A549 (cell line): ENCODE results near the gene TMEM126B. TPM values are rescaled to one million over a fixed set of nuclear protein-coding genes. Genes with fewer than 3 reads are reported as not detected.

Experiments used
- ATAC-seq, 2 experiments: fragments of 200-7000 bp in 1 of 2; fragments of >200 bp in 1 of 2; cut with Nextera tagmentation in 1 of 2; cut with Tn5 transposase in 1 of 2; 3 replicates each; pipeline versions ENCODE4 v1.8.0 to v1.9.1; 2018 to 2020; ENCODE audit warnings: mild to moderate bottlenecking in 1 of 2, moderate library complexity in 1 of 2
- CTCF ChIA-PET: fragments of 300-600 bp; sonication (Branson Sonifier 250); formaldehyde crosslinking; extraction: SDS; loops from one replicate; lab custom pipeline; 2021; ENCODE audit warnings: antibody characterized with exemption, inconsistent platforms; lab: Yijun Ruan, JAX
- POLR2A ChIA-PET: fragments of 350-600 bp; formaldehyde crosslinking; extraction: SDS; loops from one replicate; lab custom pipeline; 2021; ENCODE audit warnings: antibody characterized with exemption, inconsistent platforms; lab: Yijun Ruan, JAX
- DNase-seq, 2 experiments: peaks; one replicate each; pipeline versions ENCODE4 v3.0.0 to v3.0.0-alpha.2; 2011 to 2016; ENCODE audit warnings: low read depth in 1 of 2, low spot score in 1 of 2
- FAIRE-seq: peaks from 2 replicates; lab custom pipeline; 2011; peaks lifted over from hg19 to GRCh38; lab: Jason Lieb, UNC
- H3K27ac ChIP-seq, 2 experiments: fragments of >200 bp; sonication (Bioruptor Twin); formaldehyde crosslinking; 3 replicates each; pipeline ENCODE4 v1.5.1; 2016 to 2017
- H3K4me1 ChIP-seq: fragments of >200 bp; sonication (Bioruptor Twin); formaldehyde crosslinking; 3 replicates; pipeline ENCODE4 v1.6.1; 2016
- H3K4me2 ChIP-seq: fragments of >200 bp; sonication (Bioruptor Twin); formaldehyde crosslinking; 3 replicates; pipeline ENCODE4 v1.6.1; 2016
- H3K4me3 ChIP-seq: fragments of >200 bp; sonication (Bioruptor Twin); formaldehyde crosslinking; 3 replicates; pipeline ENCODE4 v1.5.1; 2016
- H3K9me3 ChIP-seq: fragments of >200 bp; sonication (Bioruptor Twin); formaldehyde crosslinking; 3 replicates; pipeline ENCODE4 v1.6.1; 2016
- BHLHE40 ChIP-seq: IDR thresholded peaks from 2 replicates; pipeline ENCODE4 v1.6.1; 2012; ENCODE audit warnings: low read depth, low read length, inconsistent platforms
- CHD2 ChIP-seq: fragments of 150-350 bp; IDR thresholded peaks from 2 replicates; pipeline ENCODE4 v1.6.1; 2014; ENCODE audit warnings: low read length; ENCODE audit not compliant: partially characterized antibody
- CTCF ChIP-seq: fragments of >200 bp; sonication (Bioruptor Twin); formaldehyde crosslinking; IDR thresholded peaks from 3 replicates; pipeline ENCODE4 v1.5.1; 2016
- E2F6 ChIP-seq: IDR thresholded peaks from 2 replicates; pipeline ENCODE4 v1.6.1; 2012; ENCODE audit warnings: low read depth, borderline replicate concordance
- EP300 ChIP-seq, 2 experiments: fragments of >200 bp; sonication (Bioruptor Twin); formaldehyde crosslinking; IDR thresholded peaks; 2 replicates in 1 of 2; 3 replicates in 1 of 2; pipeline ENCODE4 v1.6.1; 2016 to 2017
- ESRRA ChIP-seq: fragments of 150-350 bp; IDR thresholded peaks from 2 replicates; pipeline ENCODE4 v1.6.1; 2014; ENCODE audit warnings: mild to moderate bottlenecking, low read length, borderline replicate concordance
- FOXS1 ChIP-seq: fragments of 250-450 bp; sonication (Bioruptor Pico); IDR thresholded peaks from 2 replicates; pipeline ENCODE4 v1.5.0; 2020; ENCODE audit warnings: mild to moderate bottlenecking, moderate library complexity
- HOXB5 ChIP-seq: fragments of 250-450 bp; sonication (Bioruptor Pico); IDR thresholded peaks from 2 replicates; pipeline ENCODE4 v1.5.0; 2020; ENCODE audit warnings: mild to moderate bottlenecking, moderate library complexity
- JUN ChIP-seq, 2 experiments: fragments of >200 bp; sonication (Bioruptor Twin); formaldehyde crosslinking; IDR thresholded peaks; 2 replicates in 1 of 2; 3 replicates in 1 of 2; pipeline ENCODE4 v1.6.1; 2016 to 2017
- KDM5A ChIP-seq: fragments of 200-600 bp; sonication (generic); IDR thresholded peaks from 2 replicates; pipeline ENCODE4 v1.6.1; 2016; ENCODE audit warnings: antibody characterized with exemption, mild to moderate bottlenecking
- MAFK ChIP-seq: fragments of 450-650 bp; IDR thresholded peaks from 2 replicates; pipeline ENCODE4 v1.6.1; 2014; ENCODE audit not compliant: partially characterized antibody
- MAX ChIP-seq: IDR thresholded peaks from 2 replicates; pipeline ENCODE4 v1.6.1; 2012
- MAZ ChIP-seq: fragments of 150-350 bp; IDR thresholded peaks from 2 replicates; pipeline ENCODE4 v1.6.1; 2014; ENCODE audit warnings: antibody characterized with exemption, low read depth, low read length, borderline replicate concordance
- PBX3 ChIP-seq: IDR thresholded peaks from 2 replicates; pipeline ENCODE4 v1.6.1; 2012
- POLR2A ChIP-seq: IDR thresholded peaks from 2 replicates; pipeline ENCODE4 v1.6.1; 2012; ENCODE audit warnings: mild to moderate bottlenecking, low read length
- POLR2AphosphoS2 ChIP-seq: conservative IDR thresholded peaks from 2 replicates; pipeline ENCODE4 v1.6.1; 2012; ENCODE audit warnings: low read length, improper control_type of control experiment, inconsistent platforms
- RAD21 ChIP-seq, 2 experiments: fragments of >200 bp in 1 of 2; sonication (Bioruptor Twin) in 1 of 2; formaldehyde crosslinking in 1 of 2; IDR thresholded peaks in 1 of 2; conservative IDR thresholded peaks in 1 of 2; 2 replicates in 1 of 2; 3 replicates in 1 of 2; pipeline ENCODE4 v1.6.1; 2012 to 2018; ENCODE audit warnings: inconsistent platforms in 1 of 2
- RCOR1 ChIP-seq: fragments of 150-350 bp; IDR thresholded peaks from 2 replicates; pipeline ENCODE4 v1.6.1; 2014; ENCODE audit warnings: antibody characterized with exemption, low read length, low read depth
- SMC3 ChIP-seq: fragments of >200 bp; sonication (Bioruptor Twin); formaldehyde crosslinking; IDR thresholded peaks from 3 replicates; pipeline ENCODE4 v1.6.1; 2018; ENCODE audit warnings: inconsistent platforms
- SREBF2 ChIP-seq: fragments of 450-650 bp; IDR thresholded peaks from 2 replicates; pipeline ENCODE4 v1.6.1; 2014; ENCODE audit warnings: mild to moderate bottlenecking, moderate library complexity
- TFCP2L1 ChIP-seq: fragments of 250-450 bp; sonication (Bioruptor Pico); IDR thresholded peaks from 2 replicates; pipeline ENCODE4 v1.5.0; 2021; ENCODE audit warnings: mild to moderate bottlenecking
- TP53 ChIP-seq: fragments of 250-450 bp; sonication (Bioruptor Pico); IDR thresholded peaks from 2 replicates; pipeline ENCODE4 v1.5.0; 2021; ENCODE audit warnings: mild to moderate bottlenecking, moderate library complexity
- USF2 ChIP-seq: fragments of 450-650 bp; IDR thresholded peaks from 2 replicates; pipeline ENCODE4 v1.6.1; 2014; ENCODE audit warnings: antibody characterized with exemption
- ZC3H11A ChIP-seq: fragments of 450-650 bp; IDR thresholded peaks from 2 replicates; pipeline ENCODE4 v1.6.1; 2014; ENCODE audit warnings: antibody characterized with exemption, mild to moderate bottlenecking
- ZNF302 ChIP-seq: fragments of 250-450 bp; sonication (Bioruptor Pico); IDR thresholded peaks from 2 replicates; pipeline ENCODE4 v1.9.0; 2021; ENCODE audit warnings: inconsistent platforms, mild to moderate bottlenecking, moderate library complexity
- WGBS: methylation state at CpG from one replicate; pipeline ENCODE4 v1.1.6; 2017; ENCODE audit errors: missing lambda C conversion rate; 5-methylcytosine and 5-hydroxymethylcytosine counted together
- polyA plus RNA-seq, 4 experiments: library from polyadenylated mRNA; depleted of rRNA in 3 of 4; stranded (reverse); fragments of >200 nt; fragmentation: RNase III in 1 of 4; extraction: RNeasy Plus Mini Kit Qiagen cat#74134 plus additional on column Dnase treatment in 1 of 4; gene quantifications; 2 replicates in 3 of 4; 3 replicates in 1 of 4; pipeline ENCODE4 v1.2.3, GENCODE V29; 2011 to 2017

Gene TMEM126B
- polyA plus RNA-seq, 2 of the 4 experiments (the other 2 are of a cell fraction) = 82.4 to 114 TPM

- TF ChIP-seq KDM5A (no peak), POLR2A (no peak), MAX (no peak), FOXS1 (CRISPR knock-in tag) (no peak), JUN (IDR thresholded peaks at IDR 0.05) (no peak), RAD21 (conservative IDR thresholded peaks at IDR 0.05 in 1 of 2, IDR thresholded peaks at IDR 0.05 in 1 of 2) (no peak), PBX3 (no peak), POLR2AphosphoS2 (no peak)
These were observed 39.0 kb upstream of the TMEM126B start (continued) for GRCh38 chr11:85589373-85589772.

GRCh38 chr11:85590848-85591483 lies 37.4 kb upstream of the TMEM126B start:
- CTCF ChIA-PET = interaction anchor here (0.6 to 3.3 kb wide), 18 partner anchors 10 to 1037 kb away, joined by 3 to 15 read pairs (median 3); no protein-coding TSS in a partner anchor
- DNase-seq (peak; percentile 51 to 60), ATAC-seq (peak; percentile 96 to 97), FAIRE-seq (peak; percentile 84)
- no peak for TF ChIP-seq SREBF2
- no peak for TF ChIP-seq MAFK
- TF ChIP-seq POLR2AphosphoS2 = no peak
- no peak for TF ChIP-seq MAZ
- TF ChIP-seq CHD2 = no peak
- no peak for TF ChIP-seq BHLHE40
- peak; percentile 69 for TF ChIP-seq CTCF
- TF ChIP-seq E2F6 = no peak
- TF ChIP-seq ZC3H11A = no peak
- no peak for TF ChIP-seq EP300 (IDR thresholded peaks at IDR 0.05)
- no peak for TF ChIP-seq HOXB5
- TF ChIP-seq ZNF302 (CRISPR knock-in tag) = no peak
- no peak for TF ChIP-seq TFCP2L1 (CRISPR knock-in tag)
- no peak for TF ChIP-seq USF2
- TF ChIP-seq KDM5A = no peak
- no peak for TF ChIP-seq TP53 (CRISPR knock-in tag)
- TF ChIP-seq RCOR1 = no peak
- TF ChIP-seq ESRRA = no peak
- peak; percentile 78 for TF ChIP-seq SMC3
- TF ChIP-seq RAD21 (conservative IDR thresholded peaks at IDR 0.05 in 1 of 2, IDR thresholded peaks at IDR 0.05 in 1 of 2) = peak; percentile 74 to 83
- H3K4me1 ChIP-seq = no peaks in the 10 kb centered on the region
- H3K27ac ChIP-seq = no peak overlapping the region
- POLR2A ChIA-PET = no interaction called here
- 36% methylated on average over 4 of the region's 4 CpGs for WGBS
- no peak overlapping the region for H3K4me3 ChIP-seq
- H3K9me3 ChIP-seq = no peaks in the 10 kb centered on the region
- H3K4me2 ChIP-seq = no peak overlapping the region
